ENCODE data around the gene SLC8B1.

- TF ChIP-seq POLR2A (IDR thresholded peaks at IDR 0.05): no peak
- TF ChIP-seq CTCF (IDR thresholded peaks at IDR 0.05): no peak
Observed at GRCh38 chr12:113254298-113254697, 80.6 kb downstream of the SLC8B1 start.

All from right lobe of liver (tissue), 4 donors.